Bronchial epithelial cell (primary cell): Measurements from ENCODE around the gene ENTPD2. TPM values are rescaled to one million over a fixed set of nuclear protein-coding genes. Genes with fewer than 3 reads are reported as not detected.

ENCODE experiments used
- DNase-seq: peaks from one replicate; pipeline ENCODE4 v3.0.0-alpha.2; 2010; ENCODE audit warnings: low read depth
- FAIRE-seq: peaks from 2 replicates; lab custom pipeline; 2011; peaks lifted over from hg19 to GRCh38; lab: Jason Lieb, UNC
- H3K27me3 ChIP-seq: 2 replicates; pipeline ENCODE4 v1.5.1; 2011; ENCODE audit warnings: low read length; ENCODE audit not compliant: control insufficient read depth, insufficient read depth
- H3K36me3 ChIP-seq: 2 replicates; pipeline ENCODE4 v1.5.1; 2011; ENCODE audit warnings: low read length; ENCODE audit not compliant: control insufficient read depth, insufficient read depth
- H3K4me3 ChIP-seq: 2 replicates; pipeline ENCODE4 v1.5.1; 2011; ENCODE audit warnings: mild to moderate bottlenecking, low read depth, low read length, control low read depth
- CTCF ChIP-seq: IDR thresholded peaks from 2 replicates; pipeline ENCODE4 v1.5.1; 2011; ENCODE audit warnings: mild to moderate bottlenecking, moderate library complexity, low read length, control low read depth, inconsistent platforms; ENCODE audit not compliant: insufficient read depth, severe bottlenecking
- total RNA-seq: library from RNA; depleted of rRNA; stranded (reverse); fragments of >200 nt; gene quantifications from 2 replicates; pipeline ENCODE4 v1.2.1, GENCODE V29; 2014

Gene ENTPD2
- total RNA-seq, 1 donor from 2014 or later = 0.79 TPM

- no peak for DNase-seq
Measured at GRCh38 chr9:137048655-137049543, 5.0 kb downstream of the ENTPD2 start.

GRCh38 chr9:137046088-137046787, 7.6 kb downstream of the ENTPD2 start, which contains the start of gene NPDC1:
NPDC1 (minus strand) TSS chr9:137046177; CDS start chr9:137045989, 188 bp downstream.
- DNase-seq = peak; percentile 52

More at GRCh38 chr9:137048655-137049543, 5.0 kb downstream of the ENTPD2 start:
- no peak for TF ChIP-seq CTCF
- Histone ChIP-seq H3K4me3 (no peak overlapping the region), H3K27me3 (peaks cover 7% of the 10 kb centered on the region), H3K36me3 (no peaks in the 10 kb centered on the region)
- no peak for FAIRE-seq

GRCh38 chr9:137045294-137046087, 8.4 kb downstream of the ENTPD2 start:
- no peak for TF ChIP-seq CTCF
- DNase-seq (no peak), FAIRE-seq (no peak)
- peak overlapping the region; percentile 63 for H3K4me3 ChIP-seq
- H3K36me3 ChIP-seq = peaks cover 3% of the 10 kb centered on the region
- peaks cover 4% of the 10 kb centered on the region for H3K27me3 ChIP-seq

More at GRCh38 chr9:137046088-137046787, 7.6 kb downstream of the ENTPD2 start, which contains the start of gene NPDC1:
- H3K27me3 ChIP-seq = peaks cover 4% of the 10 kb centered on the region
- H3K4me3 ChIP-seq = peak within 1 kb of the TSS; percentile 63
- TF ChIP-seq CTCF = peak; percentile 95
- no peak for FAIRE-seq
- peaks cover 3% of the 10 kb centered on the region for H3K36me3 ChIP-seq

GRCh38 chr9:137044502-137045177, 9.2 kb downstream of the ENTPD2 start:
- TF ChIP-seq CTCF = no peak
- Histone ChIP-seq H3K36me3 (peaks cover 4% of the 10 kb centered on the region), H3K4me3 (peak overlapping the region; percentile 63), H3K27me3 (peaks cover 4% of the 10 kb centered on the region)
- FAIRE-seq (no peak), DNase-seq (no peak)

- H3K36me3 ChIP-seq = peaks cover 4% of the 10 kb centered on the region
- no peak for TF ChIP-seq CTCF
- peaks cover 4% of the 10 kb centered on the region for H3K27me3 ChIP-seq
- no peak overlapping the region for H3K4me3 ChIP-seq
- FAIRE-seq (no peak), DNase-seq (no peak)
Measured at GRCh38 chr9:137044037-137044436, 9.8 kb downstream of the ENTPD2 start.
